Parathyroid adenoma (tissue), 2 donors: Measurements from ENCODE around the gene CYB5RL.
"Not testable (repeated sequence)": the region's sequence is repeated elsewhere in the genome, so short reads cannot be mapped to it uniquely, and the experiment has no call there.

ENCODE experiments used
- H2AFZ ChIP-seq: fragments of 300-600 bp; sonication (generic); one replicate; pipeline ENCODE4 v1.7.0; 2017; ENCODE audit warnings: antibody characterized with exemption, mild to moderate bottlenecking
- H3K27ac ChIP-seq: fragments of 300-600 bp; sonication (generic); one replicate; pipeline ENCODE4 v1.7.0; 2017
- H3K27me3 ChIP-seq: fragments of 300-600 bp; sonication (generic); one replicate; pipeline ENCODE4 v1.7.0; 2017; ENCODE audit warnings: low read length; ENCODE audit not compliant: control insufficient read depth, insufficient read depth
- H3K36me3 ChIP-seq: fragments of 300-600 bp; sonication (generic); one replicate; pipeline ENCODE4 v1.7.0; 2017; ENCODE audit warnings: low read length; ENCODE audit not compliant: control insufficient read depth, insufficient read depth
- H3K4me1 ChIP-seq: fragments of 300-600 bp; sonication (generic); one replicate; pipeline ENCODE4 v1.7.0; 2017; ENCODE audit warnings: control low read depth
- H3K4me2 ChIP-seq: fragments of 300-600 bp; sonication (generic); one replicate; pipeline ENCODE4 v1.7.0; 2017; ENCODE audit warnings: low read length
- H3K4me3 ChIP-seq: fragments of 300-600 bp; sonication (generic); one replicate; pipeline ENCODE4 v1.7.0; 2017; ENCODE audit warnings: low read depth, low read length
- H3K79me2 ChIP-seq: fragments of 300-600 bp; sonication (generic); one replicate; pipeline ENCODE4 v1.7.0; 2017; ENCODE audit warnings: control low read depth
- H3K9ac ChIP-seq: fragments of 300-600 bp; sonication (generic); one replicate; pipeline ENCODE4 v1.7.0; 2017; ENCODE audit warnings: mild to moderate bottlenecking
- H3K9me3 ChIP-seq: fragments of 300-600 bp; sonication (generic); one replicate; pipeline ENCODE4 v1.7.0; 2017; ENCODE audit warnings: low read length; ENCODE audit not compliant: control insufficient read depth
- CTCF ChIP-seq: fragments of 300-600 bp; sonication (generic); IDR thresholded peaks from one replicate; pipeline ENCODE4 v1.7.0; 2017; ENCODE audit warnings: antibody characterized with exemption, mild to moderate bottlenecking
- donor health status: primary hyperparathyroidism.

CYB5RL gene

GRCh38 chr1:54212872-54213271 is 13.0 kb upstream of the CYB5RL start:
- no peak for TF ChIP-seq CTCF

GRCh38 chr1:54207896-54208295 is 8.1 kb upstream of the CYB5RL start:
- H3K79me2 ChIP-seq, H3K27me3 ChIP-seq, H3K27ac ChIP-seq, H3K9me3 ChIP-seq, H3K4me3 ChIP-seq, H2AFZ ChIP-seq, H3K4me1 ChIP-seq, H3K4me2 ChIP-seq, H3K36me3 ChIP-seq, H3K9ac ChIP-seq: not testable (repeated sequence)

More at GRCh38 chr1:54212872-54213271, 13.0 kb upstream of the CYB5RL start:
- no peaks in the 10 kb centered on the region for H3K4me1 ChIP-seq
- no peak overlapping the region for H3K4me2 ChIP-seq
- H3K36me3 ChIP-seq: no peaks in the 10 kb centered on the region
- H3K9ac ChIP-seq: no peak overlapping the region
- H3K4me3 ChIP-seq: no peak overlapping the region
- H3K79me2 ChIP-seq: no peaks in the 10 kb centered on the region
- H3K9me3 ChIP-seq: no peaks in the 10 kb centered on the region
- no peak overlapping the region for H2AFZ ChIP-seq
- no peaks in the 10 kb centered on the region for H3K27me3 ChIP-seq
- H3K27ac ChIP-seq: no peak overlapping the region

GRCh38 chr1:54207287-54207686 is 7.5 kb upstream of the CYB5RL start:
- Histone ChIP-seq H3K4me2 (no peak overlapping the region), H3K9ac (no peak overlapping the region), H3K27me3 (no peaks in the 10 kb centered on the region), H3K4me1 (no peaks in the 10 kb centered on the region), H3K9me3 (no peaks in the 10 kb centered on the region), H2AFZ (no peak overlapping the region), H3K79me2 (no peaks in the 10 kb centered on the region), H3K36me3 (no peaks in the 10 kb centered on the region), H3K4me3 (no peak overlapping the region), H3K27ac (no peak overlapping the region)
- TF ChIP-seq CTCF: no peak

- H3K36me3 ChIP-seq: no peaks in the 10 kb centered on the region
- no peak for TF ChIP-seq CTCF
- no peaks in the 10 kb centered on the region for H3K9me3 ChIP-seq
These were observed 4.4 kb upstream of the CYB5RL start for GRCh38 chr1:54204199-54204598.

GRCh38 chr1:54200519-54200997 is 728 bp upstream of the CYB5RL start:
- Histone ChIP-seq H3K27me3 (no peaks in the 10 kb centered on the region), H3K27ac (peak overlapping the region; percentile 49), H3K36me3 (no peaks in the 10 kb centered on the region), H3K79me2 (peaks cover 12% of the 10 kb centered on the region), H3K4me3 (peak overlapping the region; percentile 89), H2AFZ (peak overlapping the region; percentile 93), H3K4me2 (peak overlapping the region; percentile 77), H3K9me3 (no peaks in the 10 kb centered on the region), H3K9ac (peak overlapping the region; percentile 80), H3K4me1 (peaks cover 5% of the 10 kb centered on the region)
- TF ChIP-seq CTCF: no peak

More at GRCh38 chr1:54204199-54204598, 4.4 kb upstream of the CYB5RL start:
- peaks cover 12% of the 10 kb centered on the region for H3K79me2 ChIP-seq
- H3K4me1 ChIP-seq: peaks cover 2% of the 10 kb centered on the region
- H3K4me2 ChIP-seq: no peak overlapping the region
- H3K9ac ChIP-seq: no peak overlapping the region
- no peak overlapping the region for H3K27ac ChIP-seq
- H3K27me3 ChIP-seq: no peaks in the 10 kb centered on the region
- H2AFZ ChIP-seq: no peak overlapping the region
- H3K4me3 ChIP-seq: no peak overlapping the region
